GM19397 (cell line): ENCODE results near the gene THSD4.
"Not testable (repeated sequence)": the region's sequence is repeated elsewhere in the genome, so short reads cannot be mapped to it uniquely, and the experiment has no call there.

Experiments
- ATAC-seq: cut with Tn5 transposase; IDR thresholded peaks from one replicate; pipeline ENCODE4 v1.9.1; 2021; ENCODE audit warnings: mild to moderate bottlenecking, moderate library complexity; ENCODE audit not compliant: unreplicated experiment

THSD4 gene

DNA sequence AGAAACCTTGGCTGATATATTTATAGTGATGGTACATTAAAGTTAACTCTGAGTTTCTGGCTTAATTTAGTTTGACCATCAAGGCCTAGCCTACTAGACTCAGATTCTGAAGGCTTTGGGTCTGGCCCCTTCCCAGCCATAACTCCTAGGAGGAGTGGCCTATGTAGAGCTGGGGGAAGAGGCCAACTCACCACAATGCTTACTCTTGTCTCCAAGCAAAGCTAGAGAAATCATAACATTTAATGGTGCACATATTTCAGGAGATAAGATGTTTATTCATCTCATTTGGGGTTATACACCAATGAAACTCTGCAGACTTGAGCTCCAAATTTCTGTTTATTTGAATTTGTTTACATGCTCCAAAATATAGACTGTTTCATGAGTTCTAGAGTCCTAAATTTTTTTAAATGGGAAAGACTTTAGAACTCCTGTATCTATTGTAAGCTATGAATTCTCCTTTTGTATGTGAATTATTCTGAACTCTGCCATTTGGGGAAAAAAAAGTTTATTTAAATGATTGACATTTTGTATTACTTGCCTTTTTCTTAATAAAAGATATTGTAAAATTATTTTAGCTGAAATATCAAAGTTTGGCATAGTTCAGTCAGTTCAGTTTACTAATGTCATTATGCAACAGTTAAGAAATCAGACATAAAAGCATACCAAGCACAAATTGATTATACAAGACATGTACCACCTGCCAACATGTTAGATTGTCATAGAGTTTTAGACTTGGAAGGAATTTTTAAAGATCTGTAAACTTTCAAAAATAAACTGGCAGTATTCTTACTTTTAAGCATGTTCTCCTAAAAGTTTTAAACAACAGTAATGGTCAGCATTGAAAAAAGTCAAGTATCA, 551.7 kb downstream of the THSD4 start:
- ATAC-seq, result no peak

DNA sequence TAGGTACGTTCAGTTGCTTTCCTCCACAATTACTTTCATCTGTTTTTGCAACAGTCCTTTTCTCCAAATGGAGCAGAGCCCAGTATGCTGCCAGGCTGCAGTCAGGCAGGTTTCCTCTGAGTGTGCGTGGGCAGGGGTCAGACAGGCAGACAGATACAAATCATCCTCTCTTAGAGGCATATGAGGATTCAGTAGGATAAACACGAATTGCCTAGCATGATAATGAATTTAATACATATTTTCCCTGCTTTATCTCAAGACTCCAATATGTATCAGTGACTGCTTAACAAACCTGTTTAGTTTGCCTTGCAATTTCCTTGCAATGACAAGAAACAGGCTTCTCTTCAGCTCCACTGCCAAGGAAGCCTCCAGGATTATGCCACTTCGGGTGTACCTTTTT, 554.4 kb downstream of the THSD4 start:
- no peak for ATAC-seq

DNA sequence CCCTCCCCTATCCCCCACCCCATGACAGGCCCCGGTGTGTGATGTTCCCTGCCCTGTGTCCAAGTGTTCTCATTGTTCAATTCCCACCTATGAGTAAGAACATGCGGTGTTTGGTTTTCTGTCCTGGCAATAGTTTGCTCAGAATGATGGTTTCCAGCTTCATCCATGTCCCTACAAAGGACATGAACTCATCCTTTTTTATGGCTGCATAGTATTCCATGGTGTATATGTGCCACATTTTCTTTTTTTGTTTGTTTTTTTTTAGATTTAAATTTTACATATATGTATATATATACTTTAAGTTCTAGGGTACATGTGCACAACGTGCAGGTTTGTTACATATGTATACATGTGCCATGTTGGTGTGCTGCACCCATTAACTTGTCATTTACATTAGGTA, 555.0 kb downstream of the THSD4 start:
- not testable (repeated sequence) for ATAC-seq

DNA sequence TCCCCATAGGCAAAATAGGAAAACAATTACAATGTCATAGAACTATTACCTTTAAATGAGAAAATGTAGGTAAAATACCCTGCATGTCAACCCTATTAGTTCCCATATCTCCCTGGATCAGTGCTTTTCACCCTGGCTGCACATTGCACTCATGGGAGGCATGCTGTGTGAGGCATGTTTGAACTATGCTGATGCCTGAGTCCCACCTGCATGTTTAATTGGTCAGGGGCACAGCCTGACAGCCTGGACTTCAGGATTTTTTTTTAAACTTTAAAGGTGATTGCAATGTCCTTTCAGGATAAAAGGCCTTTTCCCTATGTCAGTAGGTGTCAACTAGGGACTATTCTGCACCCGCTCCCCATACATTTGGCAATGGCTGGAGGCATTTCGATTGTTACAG, 559.1 kb downstream of the THSD4 start:
- ATAC-seq, result no peak

DNA sequence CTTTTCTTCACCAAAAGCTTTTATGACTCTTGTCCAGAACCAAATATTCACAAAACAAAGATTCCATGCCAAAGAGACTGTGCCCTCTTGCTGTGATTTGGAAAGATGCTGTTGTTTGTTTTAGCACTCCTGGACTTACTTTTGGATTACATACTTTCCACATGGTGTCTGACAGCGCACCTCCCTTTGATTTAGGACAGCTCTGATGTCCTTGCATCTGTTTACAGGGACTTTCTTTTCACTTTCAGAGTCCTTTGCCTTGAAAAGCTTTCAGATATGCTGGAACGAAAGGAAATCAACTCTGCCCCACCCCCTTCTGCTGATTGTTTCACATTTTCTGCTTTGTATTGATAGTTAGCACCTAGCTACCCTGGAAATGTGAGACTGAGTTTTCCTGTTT, 562.1 kb downstream of the THSD4 start:
- ATAC-seq, result no peak

DNA sequence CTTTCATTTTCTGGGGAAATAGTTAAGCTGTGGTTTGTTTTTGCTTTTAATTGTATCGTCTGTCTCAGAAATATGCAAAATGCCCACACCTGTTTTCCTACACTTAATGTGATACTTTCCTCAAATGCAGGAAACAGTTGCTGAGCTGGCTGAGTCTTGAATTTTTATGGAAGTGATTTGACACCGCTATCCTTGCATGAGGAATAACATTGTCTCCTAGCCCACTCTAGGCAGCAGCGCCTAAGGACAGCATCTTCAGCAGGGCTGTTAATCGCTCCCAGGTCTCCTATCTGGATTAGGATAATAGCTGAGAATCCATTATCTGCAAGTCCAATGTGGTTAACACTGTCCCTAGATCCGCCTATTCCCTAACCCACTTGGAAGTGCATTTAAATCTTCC, 562.5 kb downstream of the THSD4 start:
- no peak for ATAC-seq

DNA sequence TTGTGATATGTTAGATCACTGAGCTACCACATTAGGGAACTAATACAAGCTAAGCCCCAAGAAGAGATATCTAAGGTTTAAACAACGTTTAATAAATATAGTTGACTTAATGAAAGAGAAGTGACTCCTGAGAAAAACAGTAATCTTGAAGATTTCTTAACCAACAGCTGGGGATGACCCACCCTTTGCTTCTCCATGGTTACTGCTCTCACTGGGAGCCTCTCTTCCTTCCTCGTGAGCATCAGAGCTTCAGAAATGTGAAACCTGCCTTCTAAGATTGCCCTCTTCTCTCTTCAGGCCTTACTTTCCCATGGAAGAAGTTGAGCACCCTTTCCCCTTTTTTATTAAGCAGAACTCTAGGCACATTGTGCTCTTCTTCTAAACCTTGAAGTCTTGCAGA, 562.9 kb downstream of the THSD4 start:
- no peak for ATAC-seq

DNA sequence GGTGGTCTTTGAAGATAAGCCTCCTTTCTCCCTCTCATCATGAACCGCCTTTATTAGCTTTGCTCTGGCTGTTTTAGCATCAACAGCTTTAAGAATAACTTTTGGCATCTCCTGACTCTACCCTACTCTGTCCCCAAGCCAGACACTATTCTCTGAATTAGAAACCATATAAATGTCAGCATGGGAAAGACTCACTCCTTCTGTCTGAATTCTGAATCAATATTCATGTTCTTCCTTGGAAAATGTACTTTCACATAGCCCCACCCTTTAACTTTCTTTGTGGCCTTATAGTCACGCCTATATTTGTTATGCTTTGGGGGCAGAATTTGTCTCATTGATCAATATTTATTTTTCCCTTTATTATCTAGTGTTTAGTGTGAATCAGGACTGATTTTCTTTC, 563.3 kb downstream of the THSD4 start:
- no peak for ATAC-seq

DNA sequence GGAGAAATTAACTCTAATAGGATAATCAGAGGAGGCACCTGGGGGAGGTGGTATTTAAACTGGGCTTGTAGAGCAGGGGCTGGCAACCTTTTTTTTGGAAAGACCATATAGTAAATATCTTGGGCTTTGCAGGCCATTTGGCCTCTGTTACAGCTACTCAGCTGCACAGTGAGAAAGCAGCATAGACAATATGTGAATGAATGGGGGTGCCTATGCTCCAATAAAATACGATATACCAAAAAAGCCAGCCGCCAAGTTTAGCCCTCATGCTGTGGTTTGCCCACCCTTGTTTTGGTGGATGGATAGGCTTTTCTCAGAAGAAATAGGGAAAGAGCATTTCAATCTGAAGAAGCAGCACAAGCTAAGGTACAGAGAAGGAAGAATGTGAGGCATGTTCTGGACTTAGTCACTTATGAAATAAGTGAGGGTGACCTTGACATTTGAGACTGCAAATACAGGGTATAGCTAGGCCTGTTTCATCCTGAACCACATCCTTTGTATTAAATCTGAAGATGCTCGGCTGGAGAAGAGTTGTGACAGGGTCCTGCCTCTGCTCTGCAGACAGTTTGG, 564.0 kb downstream of the THSD4 start:
- no peak for ATAC-seq

DNA sequence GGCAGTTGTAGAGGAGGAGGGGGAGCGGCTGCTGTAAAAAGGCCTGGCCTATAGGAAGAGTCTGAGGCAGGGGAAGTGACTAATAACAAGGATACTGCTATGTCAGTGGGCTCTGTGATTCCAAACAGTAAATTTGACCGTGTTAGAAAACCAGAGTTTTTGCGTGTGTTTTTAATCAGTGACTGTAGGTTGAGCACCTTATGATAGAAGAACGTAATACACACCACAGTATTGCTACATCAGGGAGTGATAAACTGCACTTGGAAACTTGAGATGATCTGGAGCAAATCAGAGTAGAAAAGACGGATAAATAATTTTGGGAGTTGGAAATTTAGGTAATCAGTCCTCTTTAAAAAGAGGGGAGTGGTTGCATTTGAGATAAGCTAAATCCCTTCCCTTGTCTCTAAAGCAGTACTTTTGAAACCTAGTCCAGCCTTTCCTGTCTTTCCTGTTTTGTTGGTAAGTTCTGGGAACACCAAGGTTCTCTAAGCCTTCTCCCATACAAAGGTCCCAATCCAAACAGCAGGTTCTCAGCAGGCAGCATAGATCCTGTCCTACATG, 564.6 kb downstream of the THSD4 start:
- ATAC-seq, result no peak

DNA sequence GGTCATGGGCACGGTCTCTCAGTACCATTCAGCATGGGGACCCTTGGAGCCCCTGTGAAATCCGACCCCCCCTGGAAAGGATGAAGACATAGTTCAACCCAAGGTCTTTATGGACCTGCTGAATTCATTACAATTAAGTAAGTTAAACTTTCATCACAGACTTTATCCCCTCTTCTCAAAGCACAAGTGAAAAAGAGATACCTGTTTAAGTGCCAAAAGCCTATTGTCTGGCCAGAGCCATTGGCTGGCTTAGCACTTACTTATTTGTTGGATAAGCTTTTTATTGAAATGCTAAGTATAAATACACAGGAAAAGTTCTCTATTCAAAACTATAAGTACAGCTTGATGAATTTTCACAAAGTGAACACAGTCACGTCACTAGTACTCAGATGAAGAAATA, 566.7 kb downstream of the THSD4 start:
- no peak for ATAC-seq

DNA sequence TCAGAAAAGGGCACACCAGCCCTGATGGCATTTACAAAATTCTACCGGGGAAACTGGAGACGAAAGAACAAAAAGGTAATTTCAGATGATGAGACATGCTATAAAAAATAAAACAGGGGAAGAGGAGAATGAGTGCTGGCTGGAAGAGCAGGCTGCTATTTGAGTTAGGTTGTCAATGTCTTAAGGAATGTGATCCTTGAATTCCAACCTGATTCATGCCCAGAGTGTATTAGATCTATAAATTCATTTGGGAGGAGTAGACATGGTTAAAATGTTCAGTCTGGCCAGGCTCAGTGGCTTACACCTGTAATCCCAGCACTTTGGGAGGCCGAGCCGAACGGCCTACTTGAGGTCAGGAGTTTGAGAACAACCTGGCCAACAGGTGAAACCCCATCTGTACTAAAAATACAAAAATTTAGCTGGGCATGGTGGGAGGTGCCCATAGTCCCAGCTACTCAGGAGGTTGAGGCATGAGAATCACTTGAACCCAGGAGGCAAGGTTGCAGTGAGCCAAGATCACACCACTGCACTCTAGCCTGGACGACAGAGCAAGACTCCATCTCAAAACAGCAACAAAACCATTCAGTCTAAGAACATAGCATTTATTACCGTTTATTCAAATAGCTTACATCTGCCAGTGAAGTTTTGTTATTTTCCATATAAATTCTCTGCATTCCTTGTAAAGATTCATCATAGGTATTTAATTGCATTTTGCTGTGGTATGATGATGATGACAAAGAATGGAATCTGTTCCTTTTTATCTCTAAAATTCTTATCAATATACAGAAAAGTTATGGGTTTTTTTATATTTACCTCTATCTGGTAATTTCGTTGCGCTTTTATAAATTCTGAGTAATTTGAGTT, 568.4 kb downstream of the THSD4 start:
- no peak for ATAC-seq

DNA sequence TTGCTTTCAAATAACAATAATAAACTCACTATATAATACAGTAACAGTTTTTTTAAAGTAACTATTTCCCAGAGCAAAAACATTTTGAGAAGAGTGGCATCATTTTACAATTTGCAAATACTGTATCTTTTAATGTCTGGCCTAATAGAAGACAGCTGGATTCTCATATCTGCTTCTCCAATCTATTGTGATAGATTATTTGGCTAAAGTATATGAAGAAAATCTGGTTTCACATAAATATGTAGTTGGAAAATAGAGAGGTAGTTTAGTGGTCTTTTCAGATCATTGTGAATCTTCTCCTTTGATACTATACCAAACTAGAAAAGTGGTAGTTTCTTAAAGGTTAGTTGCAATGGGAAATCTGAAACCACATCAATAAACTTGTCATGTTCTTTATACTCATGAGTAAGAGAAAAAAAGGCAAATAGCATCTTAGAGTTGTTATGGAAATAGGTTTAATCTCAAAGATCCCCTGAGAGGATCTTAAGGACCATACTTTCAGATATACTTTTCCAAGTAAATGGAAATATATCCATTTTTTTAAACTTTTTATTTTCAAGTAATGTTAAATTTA, 570.2 kb downstream of the THSD4 start:
- ATAC-seq, result no peak

DNA sequence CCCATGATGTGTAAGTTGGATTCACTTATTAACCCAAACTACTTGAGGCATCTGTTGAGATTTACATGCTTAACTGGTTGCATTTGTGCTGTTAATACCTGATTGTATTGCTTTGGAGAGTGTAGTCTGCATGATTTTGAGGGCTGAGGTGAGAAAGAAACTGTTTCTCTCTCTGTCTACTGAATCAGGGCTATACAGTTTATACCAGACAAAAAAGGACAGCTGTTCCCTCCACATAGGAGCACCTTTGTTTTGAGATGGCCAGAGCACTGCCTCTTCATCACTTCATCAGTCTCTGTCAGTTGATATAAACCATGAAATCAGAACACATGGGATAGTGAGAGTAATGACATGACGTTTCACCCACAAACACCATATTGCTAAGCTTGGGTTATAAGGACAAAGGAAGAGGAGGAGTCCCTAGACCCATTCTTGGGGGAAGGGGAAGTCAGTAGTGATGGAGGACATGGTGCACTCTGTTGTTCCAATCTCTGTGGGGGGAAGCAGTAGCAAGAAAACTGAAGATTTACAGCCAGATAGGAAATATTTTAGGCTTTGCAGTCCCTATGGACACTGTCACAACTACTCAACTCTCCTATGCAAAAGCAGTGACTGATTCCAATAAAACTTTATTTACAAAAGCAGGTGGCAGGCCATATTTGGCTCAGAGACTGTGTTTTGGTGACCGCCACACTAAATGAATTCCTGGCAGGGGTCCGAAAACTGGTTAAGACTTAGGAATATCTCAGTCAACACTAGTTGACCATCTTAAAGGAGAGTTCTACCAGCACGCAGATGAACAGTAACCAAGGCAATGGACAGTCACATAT, 571.2 kb downstream of the THSD4 start:
- ATAC-seq, result no peak

DNA sequence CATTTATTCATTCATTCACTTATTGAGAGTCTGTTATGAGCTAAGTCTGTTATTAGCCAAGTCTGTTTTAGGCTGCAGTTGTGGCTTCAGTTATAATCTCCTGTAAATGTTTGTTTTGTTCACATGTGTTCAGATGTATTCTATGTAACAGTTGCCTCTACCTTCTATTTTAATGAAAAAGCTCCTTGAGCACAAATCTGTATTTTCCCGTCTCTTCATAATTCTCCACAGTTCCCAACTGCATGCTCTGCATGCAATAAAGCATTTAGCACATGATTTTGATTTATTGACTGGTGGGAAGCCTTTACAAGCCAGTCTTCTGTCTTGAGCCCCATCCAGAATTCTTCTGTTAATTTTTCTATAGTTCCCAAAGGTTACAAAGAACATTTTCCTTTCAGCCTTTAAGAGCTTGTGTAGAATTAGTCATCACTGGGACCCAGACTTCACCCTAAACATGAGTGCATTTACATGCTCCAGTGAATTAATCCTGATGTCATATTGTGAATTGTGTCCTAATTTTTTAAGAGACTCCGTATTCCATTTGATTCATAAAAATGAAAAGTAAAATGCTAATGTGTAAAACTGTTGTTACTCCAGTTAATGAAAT, 572.7 kb downstream of the THSD4 start:
- ATAC-seq, result no peak

DNA sequence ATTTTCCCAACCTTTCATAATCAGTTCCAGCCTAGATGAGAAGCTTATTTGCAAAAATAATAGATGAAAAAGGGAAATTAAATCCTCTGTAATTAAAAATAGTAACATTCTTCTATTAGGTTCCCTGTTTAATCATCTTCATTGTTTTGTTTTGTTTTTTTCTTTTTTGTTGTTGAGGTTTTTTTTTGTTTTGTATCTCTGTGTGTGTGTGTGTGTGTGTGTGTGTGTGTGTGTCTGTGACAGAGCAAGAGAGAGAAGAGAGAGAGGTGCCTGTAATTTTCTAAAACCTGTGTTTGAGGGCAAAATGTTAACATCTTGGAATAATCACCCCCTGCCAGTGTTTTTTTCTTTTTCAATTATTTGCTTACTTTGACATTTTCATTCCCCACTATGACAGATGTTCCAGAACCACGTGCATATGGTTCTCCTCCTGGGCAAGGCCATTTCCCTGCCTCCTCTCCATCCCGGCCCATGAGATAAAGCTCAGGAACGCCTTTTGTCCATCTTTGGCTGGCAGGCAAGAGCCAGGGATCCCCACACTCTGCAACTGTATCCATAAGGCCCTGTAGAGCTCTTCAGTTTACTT, 573.3 kb downstream of the THSD4 start:
- ATAC-seq, result no peak

DNA sequence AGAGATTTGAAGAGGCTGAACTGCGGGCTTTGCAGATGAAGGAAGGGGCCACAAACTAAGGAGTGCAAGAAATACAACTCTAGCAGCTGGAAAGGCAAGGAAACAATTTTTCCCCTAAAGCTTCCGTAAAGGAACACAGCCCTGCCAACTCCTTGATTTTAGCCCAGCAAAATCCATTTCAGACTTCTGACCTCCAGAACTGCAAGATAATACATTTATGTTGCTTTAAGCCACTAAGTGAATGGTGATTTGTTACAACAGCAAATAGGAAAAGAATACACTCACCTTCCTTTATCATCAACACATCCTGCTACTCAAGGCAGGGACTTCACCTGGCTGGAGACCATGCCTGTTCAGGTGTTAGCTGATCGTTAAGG, 575.8 kb downstream of the THSD4 start:
- ATAC-seq, result no peak

DNA sequence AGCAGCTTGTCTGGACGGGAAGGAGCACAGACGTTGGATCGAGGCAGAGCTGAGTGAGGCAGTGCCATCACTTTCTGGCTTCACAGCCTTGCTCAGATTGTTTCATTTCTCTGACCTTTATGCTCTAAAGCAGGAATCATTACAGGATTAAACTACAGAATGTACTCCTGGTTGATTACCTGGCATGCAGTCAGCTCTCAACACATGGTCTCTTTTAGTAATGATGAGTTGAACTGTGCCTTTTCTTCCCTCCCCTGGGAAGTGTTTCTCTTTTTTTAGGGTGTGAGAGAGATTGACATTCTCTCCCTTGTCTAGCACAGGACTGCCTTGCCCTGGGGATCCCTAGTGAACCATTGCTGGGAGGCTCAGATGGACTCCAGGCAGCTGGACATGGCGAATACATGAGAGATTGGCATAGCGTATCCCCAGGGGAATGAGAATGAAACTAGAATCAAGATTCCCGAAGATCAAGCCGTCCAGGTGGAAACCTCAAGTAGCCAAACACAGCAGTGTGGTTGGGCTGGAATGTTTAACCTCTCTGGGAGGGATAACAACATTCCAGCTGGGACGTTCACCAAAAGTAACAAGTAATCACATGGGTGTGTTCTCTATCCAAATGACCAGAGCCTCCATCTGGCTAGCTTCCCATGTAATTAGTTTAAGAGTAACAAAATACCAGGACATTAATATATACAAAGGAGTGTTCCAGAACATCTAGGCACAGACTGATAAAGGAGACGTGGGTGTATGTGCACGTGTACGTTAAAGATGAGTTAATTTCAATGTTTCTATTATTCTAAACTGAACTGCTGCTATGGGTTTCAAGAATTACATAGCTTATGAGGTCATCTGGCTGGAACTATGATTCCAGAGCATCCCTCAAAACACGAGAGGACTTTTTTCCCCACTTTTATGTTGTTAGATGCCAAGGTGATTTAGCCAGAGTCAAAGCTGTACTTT, 576.5 kb downstream of the THSD4 start:
- ATAC-seq, result no peak
